Anterior cingulate cortex (tissue), 58 donors: Measurements from ENCODE around the gene GGACT.

Source experiments
- DNase-seq, 58 donors: peaks; one replicate each; lab custom pipeline; 2025; lab: John Stamatoyannopoulos, UW

The GGACT gene

GRCh38 chr13:100518394-100519062, 70.1 kb downstream of the GGACT start:
- no peak for DNase-seq

GRCh38 chr13:100517728-100518127, 70.9 kb downstream of the GGACT start:
- DNase-seq, result no peak

GRCh38 chr13:100517135-100517534, 71.5 kb downstream of the GGACT start:
- no peak for DNase-seq

- no peak for DNase-seq
Observed at GRCh38 chr13:100515410-100515800, 73.2 kb downstream of the GGACT start.

- peak in 55 of 58 donors; percentile 13 to 89 (median 62) for DNase-seq
Observed at GRCh38 chr13:100514788-100515409, 73.7 kb downstream of the GGACT start.

- DNase-seq, result no peak
Observed at GRCh38 chr13:100513987-100514670, 74.5 kb downstream of the GGACT start.

- DNase-seq, result no peak
Observed at GRCh38 chr13:100513171-100513570, 75.4 kb downstream of the GGACT start.

- DNase-seq, result peak in 1 of 58 donors; percentile 11
Observed at GRCh38 chr13:100512422-100512821, 76.2 kb downstream of the GGACT start.

GRCh38 chr13:100511466-100511865, 77.1 kb downstream of the GGACT start:
- no peak for DNase-seq

- DNase-seq, result no peak
Observed at GRCh38 chr13:100510208-100510957, 78.2 kb downstream of the GGACT start.

- DNase-seq, result no peak
Observed at GRCh38 chr13:100508996-100509395, 79.6 kb downstream of the GGACT start.

- no peak for DNase-seq
Observed at GRCh38 chr13:100508455-100508854, 80.1 kb downstream of the GGACT start.

GRCh38 chr13:100506600-100507422, 81.8 kb downstream of the GGACT start:
- DNase-seq, result no peak

GRCh38 chr13:100506154-100506553, 82.4 kb downstream of the GGACT start:
- no peak for DNase-seq

GRCh38 chr13:100503622-100504021, 85.0 kb downstream of the GGACT start:
- no peak for DNase-seq

- DNase-seq, result no peak
Observed at GRCh38 chr13:100502446-100502845, 86.1 kb downstream of the GGACT start.

GRCh38 chr13:100497389-100497788, 91.2 kb downstream of the GGACT start:
- no peak for DNase-seq

- DNase-seq, result no peak
Observed at GRCh38 chr13:100495455-100495854, 93.1 kb downstream of the GGACT start.

- DNase-seq, result no peak
Observed at GRCh38 chr13:100493418-100493817, 95.2 kb downstream of the GGACT start.
